Suprapubic skin (tissue), 4 donors: Measurements from ENCODE around the gene CETN1. TPM values are rescaled to one million over a fixed set of nuclear protein-coding genes. Genes with fewer than 3 reads are reported as not detected.

Experiments used
- DNase-seq, 2 donors: peaks; one replicate each; pipeline ENCODE4 v3.0.0-alpha.2; 2019; ENCODE audit warnings: low spot score in 2 of 2
- H3K27ac ChIP-seq: fragments of 200-600 bp; sonication (generic); one replicate; pipeline ENCODE4 v1.5.1; 2019
- H3K27me3 ChIP-seq: fragments of 200-600 bp; sonication (generic); one replicate; pipeline ENCODE4 v1.5.1; 2019
- H3K36me3 ChIP-seq: fragments of 200-600 bp; sonication (generic); one replicate; pipeline ENCODE4 v1.5.1; 2019
- H3K4me1 ChIP-seq: fragments of 200-600 bp; sonication (generic); one replicate; pipeline ENCODE4 v1.5.1; 2019
- H3K4me3 ChIP-seq: fragments of 200-600 bp; sonication (generic); one replicate; pipeline ENCODE4 v1.5.1; 2019; ENCODE audit warnings: mild to moderate bottlenecking
- H3K9me3 ChIP-seq: fragments of 200-600 bp; sonication (generic); one replicate; pipeline ENCODE4 v1.5.1; 2019
- EP300 ChIP-seq: sonication (generic); formaldehyde crosslinking; IDR thresholded peaks from one replicate; pipeline ENCODE4 v1.6.1; 2017; ENCODE audit warnings: antibody characterized with exemption
- POLR2A ChIP-seq, 2 donors: fragments of 450-650 bp; IDR thresholded peaks; one replicate each; pipeline ENCODE4 v1.6.1; 2017; ENCODE audit warnings: antibody characterized with exemption in 2 of 2, mild to moderate bottlenecking in 2 of 2, moderate library complexity in 2 of 2
- POLR2AphosphoS5 ChIP-seq, 3 donors: sonication (generic); formaldehyde crosslinking; IDR thresholded peaks; one replicate each; pipeline ENCODE4 v1.6.1; 2017; ENCODE audit warnings: antibody characterized with exemption in 3 of 3
- WGBS: methylation state at CpG from one replicate; pipeline ENCODE4 v1.1.5; 2018; 5-methylcytosine and 5-hydroxymethylcytosine counted together
- total RNA-seq, 4 donors: library from RNA; depleted of rRNA; stranded (reverse); fragments of >200 nt; gene quantifications; one replicate each; pipeline ENCODE4 v1.1.0, GENCODE V29; 2016
- TF ChIP-seq, protein P1 (sequence below), 2 donors: fragments of 200-600 bp in 1 of 2; fragments of 450-650 bp in 1 of 2; sonication (generic) in 1 of 2; IDR thresholded peaks; one replicate each; pipeline ENCODE4 v1.5.1; 2016 to 2019; ENCODE audit warnings: antibody characterized with exemption in 2 of 2, mild to moderate bottlenecking in 1 of 2, moderate library complexity in 1 of 2

CETN1 gene
- total RNA-seq, 4 donors from 2014 or later, result not detected

DNA sequence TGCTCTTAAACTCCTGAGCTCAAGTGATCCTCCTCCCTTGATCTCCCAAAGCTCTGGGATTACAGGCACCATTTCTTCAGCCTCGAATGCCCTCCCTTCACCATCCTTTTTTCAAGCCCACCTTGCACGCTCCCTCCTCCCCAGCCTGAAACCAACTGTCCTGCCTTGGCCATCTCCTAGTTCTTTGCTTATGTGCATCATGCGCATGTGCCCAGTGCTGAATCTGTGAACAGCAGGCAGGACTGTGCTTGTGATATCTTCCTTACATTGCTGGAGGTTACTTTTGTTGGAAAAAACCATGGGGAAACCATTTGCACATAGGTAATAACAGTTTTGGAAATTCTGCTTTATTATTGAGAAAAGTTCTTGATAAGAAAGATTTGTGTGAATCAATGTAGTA lies 30.2 kb upstream of the CETN1 start:
- WGBS, result 91% methylated on average over 3 of the region's 3 CpGs

GRCh38 chr18:551404-552061 lies 28.6 kb upstream of the CETN1 start:
- no peaks in the 10 kb centered on the region for H3K9me3 ChIP-seq
- no peak overlapping the region for H3K27ac ChIP-seq
- H3K36me3 ChIP-seq, result no peaks in the 10 kb centered on the region
- DNase-seq, result no peak
- H3K4me1 ChIP-seq, result no peaks in the 10 kb centered on the region
- 83% methylated on average over 4 of the region's 4 CpGs for WGBS
- no peaks in the 10 kb centered on the region for H3K27me3 ChIP-seq
- TF ChIP-seq POLR2A (IDR thresholded peaks at IDR 0.05) (no peak), POLR2AphosphoS5 (IDR thresholded peaks at IDR 0.05) (no peak), EP300 (no peak)
- TF ChIP-seq, protein P1, sequence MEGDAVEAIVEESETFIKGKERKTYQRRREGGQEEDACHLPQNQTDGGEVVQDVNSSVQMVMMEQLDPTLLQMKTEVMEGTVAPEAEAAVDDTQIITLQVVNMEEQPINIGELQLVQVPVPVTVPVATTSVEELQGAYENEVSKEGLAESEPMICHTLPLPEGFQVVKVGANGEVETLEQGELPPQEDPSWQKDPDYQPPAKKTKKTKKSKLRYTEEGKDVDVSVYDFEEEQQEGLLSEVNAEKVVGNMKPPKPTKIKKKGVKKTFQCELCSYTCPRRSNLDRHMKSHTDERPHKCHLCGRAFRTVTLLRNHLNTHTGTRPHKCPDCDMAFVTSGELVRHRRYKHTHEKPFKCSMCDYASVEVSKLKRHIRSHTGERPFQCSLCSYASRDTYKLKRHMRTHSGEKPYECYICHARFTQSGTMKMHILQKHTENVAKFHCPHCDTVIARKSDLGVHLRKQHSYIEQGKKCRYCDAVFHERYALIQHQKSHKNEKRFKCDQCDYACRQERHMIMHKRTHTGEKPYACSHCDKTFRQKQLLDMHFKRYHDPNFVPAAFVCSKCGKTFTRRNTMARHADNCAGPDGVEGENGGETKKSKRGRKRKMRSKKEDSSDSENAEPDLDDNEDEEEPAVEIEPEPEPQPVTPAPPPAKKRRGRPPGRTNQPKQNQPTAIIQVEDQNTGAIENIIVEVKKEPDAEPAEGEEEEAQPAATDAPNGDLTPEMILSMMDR (IDR thresholded peaks at IDR 0.05), result no peak
- no peak overlapping the region for H3K4me3 ChIP-seq

More for the DNA sequence above, 30.2 kb upstream of the CETN1 start:
- no peak for DNase-seq
- H3K4me3 ChIP-seq, result no peak overlapping the region
- no peaks in the 10 kb centered on the region for H3K27me3 ChIP-seq
- H3K9me3 ChIP-seq, result no peaks in the 10 kb centered on the region
- H3K36me3 ChIP-seq, result no peaks in the 10 kb centered on the region
- H3K4me1 ChIP-seq, result no peaks in the 10 kb centered on the region
- no peak overlapping the region for H3K27ac ChIP-seq
- TF ChIP-seq EP300 (no peak), POLR2AphosphoS5 (IDR thresholded peaks at IDR 0.05) (no peak), POLR2A (IDR thresholded peaks at IDR 0.05) (no peak)
- TF ChIP-seq, protein P1 (IDR thresholded peaks at IDR 0.05), result no peak

DNA sequence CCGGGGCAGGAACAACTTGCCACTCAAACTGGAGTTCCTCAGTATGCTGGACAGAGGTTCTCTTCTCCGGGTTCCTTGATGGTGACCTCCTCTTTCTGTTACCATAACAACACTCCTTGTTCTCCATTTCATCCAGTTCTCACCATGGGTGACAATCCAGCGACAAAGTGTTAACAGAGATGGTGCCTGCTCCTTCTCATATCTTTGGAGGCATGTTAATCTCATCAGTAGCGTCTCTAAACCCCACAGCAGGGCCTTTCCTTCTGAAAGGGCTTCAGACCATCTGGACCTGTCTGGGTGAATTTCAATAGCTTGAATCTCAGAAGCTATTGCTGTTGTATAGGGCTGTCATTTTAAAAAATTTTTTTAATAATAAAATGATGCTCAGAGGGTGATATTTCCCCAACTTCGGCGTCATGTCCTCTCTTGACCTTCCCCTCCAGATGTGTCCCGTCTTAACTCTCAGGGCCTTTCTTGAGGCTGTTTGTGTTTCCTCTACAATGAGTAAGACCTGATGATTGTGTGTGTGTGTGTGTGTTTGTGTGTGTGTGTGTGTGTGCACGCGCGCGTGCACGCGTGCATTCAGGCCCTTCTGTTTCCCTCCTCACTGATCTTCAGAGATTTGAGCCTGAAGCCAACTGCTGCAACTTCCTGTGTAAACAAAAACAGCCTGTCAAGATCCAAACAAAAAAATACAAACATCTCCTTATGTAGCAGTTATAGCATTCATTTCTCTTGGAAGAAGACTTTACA lies 24.3 kb upstream of the CETN1 start:
- no peak overlapping the region for H3K4me3 ChIP-seq
- H3K9me3 ChIP-seq, result no peaks in the 10 kb centered on the region
- no peaks in the 10 kb centered on the region for H3K4me1 ChIP-seq
- H3K36me3 ChIP-seq, result no peaks in the 10 kb centered on the region
- TF ChIP-seq EP300, result no peak
- TF ChIP-seq POLR2A (IDR thresholded peaks at IDR 0.05), result no peak
- TF ChIP-seq, protein P1 (IDR thresholded peaks at IDR 0.05), result no peak
- no peak for TF ChIP-seq POLR2AphosphoS5 (IDR thresholded peaks at IDR 0.05)
- H3K27ac ChIP-seq, result no peak overlapping the region
- 85% methylated on average over 13 of the region's 13 CpGs for WGBS
- H3K27me3 ChIP-seq, result no peaks in the 10 kb centered on the region
- no peak for DNase-seq

- WGBS, result 69% methylated on average over 11 of the region's 11 CpGs
Observed at GRCh38 chr18:564708-565561, 15.2 kb upstream of the CETN1 start.

More at GRCh38 chr18:564708-565561, 15.2 kb upstream of the CETN1 start:
- no peaks in the 10 kb centered on the region for H3K4me1 ChIP-seq
- no peak for DNase-seq
- no peaks in the 10 kb centered on the region for H3K27me3 ChIP-seq
- TF ChIP-seq POLR2A (IDR thresholded peaks at IDR 0.05) (no peak), EP300 (no peak), POLR2AphosphoS5 (IDR thresholded peaks at IDR 0.05) (no peak)
- TF ChIP-seq, protein P1 (IDR thresholded peaks at IDR 0.05), result no peak
- H3K4me3 ChIP-seq, result no peak overlapping the region
- H3K27ac ChIP-seq, result no peak overlapping the region
- no peaks in the 10 kb centered on the region for H3K36me3 ChIP-seq
- H3K9me3 ChIP-seq, result no peaks in the 10 kb centered on the region
